GM12892 (cell line): ENCODE results near the gene GNA12.

Experiments
- POLR2A ChIP-seq: IDR thresholded peaks from 2 replicates; pipeline ENCODE4 v1.6.1; 2011; ENCODE audit warnings: low read depth, low read length, control low read depth
- POLR2AphosphoS5 ChIP-seq: IDR thresholded peaks from 2 replicates; pipeline ENCODE4 v1.6.1; 2011; ENCODE audit warnings: low read depth, low read length, control low read depth

- no peak for TF ChIP-seq POLR2AphosphoS5
- TF ChIP-seq POLR2A = no peak
Observed at GRCh38 chr7:2892549-2892948, 48.4 kb upstream of the GNA12 start.
